HepG2 (cell line): ENCODE data around the gene CFAP46. TPM values are rescaled to one million over a fixed set of nuclear protein-coding genes. Genes with fewer than 3 reads are reported as not detected.

Experiments
- ATAC-seq: fragments of 200-7000 bp; cut with Tn5 transposase; 3 replicates; pipeline ENCODE4 v1.9.1; 2020; ENCODE audit warnings: mild to moderate bottlenecking, moderate library complexity
- BruUV-seq: library from RNA; stranded (reverse); fragments of 400-500 nt; replicated peaks from 2 replicates; lab custom pipeline; 2021; lab: Mats Ljungman, UMichigan
- CTCF ChIA-PET: fragments of 300-600 bp; formaldehyde crosslinking; extraction: SDS; loops from one replicate; lab custom pipeline; 2021; ENCODE audit warnings: low total read pairs, inconsistent platforms, low intra/inter-chr PET ratio; lab: Yijun Ruan, JAX
- POLR2A ChIA-PET: fragments of 350-600 bp; sonication (Branson Sonifier 250); formaldehyde crosslinking; loops from one replicate; lab custom pipeline; 2020; ENCODE audit warnings: antibody characterized with exemption, inconsistent platforms; lab: Yijun Ruan, JAX
- DNase-seq: peaks from one replicate; pipeline ENCODE4 v3.0.0-alpha.2; 2015; ENCODE audit warnings: low spot score
- FAIRE-seq: peaks from 3 replicates; lab custom pipeline; 2011; peaks lifted over from hg19 to GRCh38; lab: Jason Lieb, UNC
- H2AFZ ChIP-seq: one replicate; pipeline ENCODE4 v1.6.1; 2011; ENCODE audit warnings: low read length, inconsistent platforms
- H3K27ac ChIP-seq: fragments of 300-600 bp; 3 replicates; pipeline ENCODE4 v1.8.0; 2011; ENCODE audit warnings: mixed run types, mild to moderate bottlenecking, mixed read lengths, low read length, inconsistent platforms; ENCODE audit not compliant: insufficient read depth; ENCODE audit errors: extremely low read length
- H3K27me3 ChIP-seq, 2 experiments: fragments of 200-600 bp in 1 of 2; 2 replicates in 1 of 2; 3 replicates in 1 of 2; pipeline versions ENCODE4 v1.6.0 to v1.8.0; 2011; ENCODE audit warnings: low read length in 2 of 2, mild to moderate bottlenecking in 2 of 2, moderate library complexity in 2 of 2, inconsistent platforms in 1 of 2; ENCODE audit not compliant: insufficient read depth in 2 of 2, control insufficient read depth in 1 of 2
- H3K36me3 ChIP-seq, 2 experiments: fragments of 200-600 bp in 1 of 2; replicated peaks in 1 of 2; 2 replicates in 1 of 2; 3 replicates in 1 of 2; pipeline versions ENCODE4 v1.5.1 to v1.8.0; 2011; ENCODE audit warnings: low read length in 2 of 2, inconsistent platforms in 1 of 2; ENCODE audit not compliant: insufficient read depth in 2 of 2, control insufficient read depth in 1 of 2
- H3K4me1 ChIP-seq: 2 replicates; pipeline ENCODE4 v1.5.1; 2012; ENCODE audit warnings: low read length, inconsistent platforms; ENCODE audit not compliant: insufficient read depth
- H3K4me2 ChIP-seq: 2 replicates; pipeline ENCODE4 v1.6.0; 2011; ENCODE audit warnings: low read depth, low read length, inconsistent platforms
- H3K4me3 ChIP-seq, 3 experiments: fragments of 200-600 bp in 1 of 3; sonication (generic), shearing (Covaris generic) in 1 of 3; replicated peaks in 1 of 3; 2 replicates each; pipeline ENCODE4 v1.5.1; 2011 to 2016; ENCODE audit warnings: low read length in 3 of 3, inconsistent platforms in 2 of 3, low read depth in 2 of 3, mild to moderate bottlenecking in 2 of 3, control low read depth in 1 of 3, mixed read lengths in 1 of 3; ENCODE audit not compliant: insufficient read depth in 1 of 3
- H3K79me2 ChIP-seq: one replicate; pipeline ENCODE4 v1.6.1; 2011; ENCODE audit warnings: low read length, inconsistent platforms; ENCODE audit not compliant: insufficient read depth
- H3K9ac ChIP-seq: 2 replicates; pipeline ENCODE4 v1.6.0; 2011; ENCODE audit warnings: mild to moderate bottlenecking, low read depth, low read length, inconsistent platforms; ENCODE audit not compliant: insufficient read depth
- H3K9me3 ChIP-seq: 2 replicates; pipeline ENCODE4 v1.5.1; 2012; ENCODE audit warnings: mild to moderate bottlenecking, low read length
- H4K20me1 ChIP-seq: 2 replicates; pipeline ENCODE4 v1.6.0; 2011; ENCODE audit warnings: inconsistent platforms, mild to moderate bottlenecking, low read length, moderate library complexity; ENCODE audit not compliant: insufficient read depth
- ARNTL ChIP-seq: sonication (generic); formaldehyde crosslinking; IDR thresholded peaks from 2 replicates; pipeline ENCODE4 v1.4.0; 2020; ENCODE audit warnings: mild to moderate bottlenecking, missing genetic modification reagents
- NCOR1 ChIP-seq: fragments of 200-600 bp; sonication (generic); IDR thresholded peaks from 2 replicates; pipeline ENCODE4 v1.7.0; 2017; ENCODE audit warnings: antibody characterized with exemption, low read length, borderline replicate concordance
- RORA ChIP-seq: sonication (generic); formaldehyde crosslinking; IDR thresholded peaks from 2 replicates; pipeline ENCODE4 v1.5.0; 2020; ENCODE audit warnings: mild to moderate bottlenecking, missing genetic modification reagents, moderate library complexity
- ZBTB43 ChIP-seq: sonication (generic); formaldehyde crosslinking; conservative IDR thresholded peaks from 2 replicates; pipeline ENCODE4 v1.4.0; 2020; ENCODE audit warnings: missing genetic modification reagents
- ZBTB44 ChIP-seq: sonication (generic); formaldehyde crosslinking; IDR thresholded peaks from 2 replicates; pipeline ENCODE4 v1.4.0; 2020; ENCODE audit warnings: missing genetic modification reagents
- ZNF33A ChIP-seq: sonication (generic); formaldehyde crosslinking; IDR thresholded peaks from 2 replicates; pipeline ENCODE4 v1.5.1; 2020; ENCODE audit warnings: missing genetic modification reagents, mild to moderate bottlenecking, moderate library complexity, borderline replicate concordance
- ZNF430 ChIP-seq: sonication (generic); formaldehyde crosslinking; IDR thresholded peaks from 2 replicates; pipeline ENCODE4 v1.9.0; 2021; ENCODE audit warnings: mild to moderate bottlenecking, missing genetic modification reagents
- ZNF574 ChIP-seq: sonication (generic); formaldehyde crosslinking; IDR thresholded peaks from 2 replicates; pipeline ENCODE4 v1.4.0; 2020; ENCODE audit warnings: missing genetic modification reagents
- WGBS: methylation state at CpG from one replicate; pipeline ENCODE4 v1.1.6; 2017; ENCODE audit warnings: low lambda C conversion rate; 5-methylcytosine and 5-hydroxymethylcytosine counted together
- in situ Hi-C: cut with HindIII; loops from 2 replicates; pipeline ENCODE4 v1.10.0; 2017; ENCODE audit warnings: low pct_unique_long_range_greater_than_20kb; ENCODE audit not compliant: extremely low pct_ligation_motif_present
- intact Hi-C: fragments of 100-400 bp; cut with micrococcal nuclease; formaldehyde crosslinking; loops from one replicate; pipeline ENCODE4 v1.10.0; 2022; ENCODE audit not compliant: unreplicated experiment
- polyA plus RNA-seq, 8 experiments: library from polyadenylated mRNA; depleted of rRNA in 3 of 8; stranded (reverse) in 7 of 8; unstranded in 1 of 8; fragments of >200 nt; fragmentation: Illumina TruSeq in 4 of 8; extraction: Trizol in 4 of 8; gene quantifications; 2 replicates each; pipeline versions ENCODE4 v1.2.1 to v1.2.3, GENCODE V29; 2011 to 2016; ENCODE audit warnings: low read depth in 4 of 8, missing spikeins in 1 of 8, mixed read lengths in 1 of 8; ENCODE audit not compliant: insufficient read depth in 1 of 8
- total RNA-seq, 5 experiments: library from RNA; depleted of rRNA; stranded (reverse); fragments of >200 nt; fragmentation: Illumina TruSeq; extraction: Trizol; gene quantifications; 2 replicates each; pipeline ENCODE4 v1.2.3, GENCODE V29; 2016; ENCODE audit warnings: low read depth in 1 of 5

Gene CFAP46
- total and polyA plus RNA-seq, 2 of the 13 experiments (the other 11 are each of a cell fraction or from before 2014, with no cell fraction given), result 0.24 to 0.84 TPM

GRCh38 chr10:132805599-132805998 is 136.8 kb downstream of the CFAP46 start (continued):
- TF ChIP-seq ZBTB44 (CRISPR knock-in tag) (no peak), ZNF430 (CRISPR knock-in tag) (no peak)

GRCh38 chr10:132804785-132805426 is 137.5 kb downstream of the CFAP46 start:
- 17% methylated on average over 14 of the region's 23 CpGs for WGBS
- no peaks in the 10 kb centered on the region for H3K79me2 ChIP-seq
- H3K36me3 ChIP-seq, result no peaks in the 10 kb centered on the region
- FAIRE-seq (no peak), ATAC-seq (no peak)
- CTCF ChIA-PET, result no interaction called here
- BruUV-seq, result no TSS peak
- H3K27me3 ChIP-seq, result peaks cover 7 to 49% of the 10 kb centered on the region in 2 experiments; a peak in 4 of 5 replicates
- no peaks in the 10 kb centered on the region for H4K20me1 ChIP-seq
- H3K4me3 ChIP-seq, result no peak overlapping the region
- POLR2A ChIA-PET, result no interaction called here
- intact Hi-C loops (no loop called here), in situ Hi-C loops (loop anchor here (5.0 kb wide), 1 partner anchor 153 kb away; no protein-coding TSS in a partner anchor)
- H3K4me2 ChIP-seq, result no peak overlapping the region
- no peak overlapping the region for H3K27ac ChIP-seq
- H3K9me3 ChIP-seq, result no peaks in the 10 kb centered on the region
- TF ChIP-seq ZBTB43 (CRISPR knock-in tag) (no peak), ZNF33A (CRISPR knock-in tag) (no peak), RORA (CRISPR knock-in tag) (no peak), NCOR1 (no peak), ARNTL (CRISPR knock-in tag) (no peak), ZNF574 (no peak)
- TF ChIP-seq, all 625 proteins: peak for 0
- Histone ChIP-seq H2AFZ (no peak overlapping the region), H3K9ac (no peak overlapping the region), H3K4me1 (no peaks in the 10 kb centered on the region)
- no peak for DNase-seq
